Suppressor macrophage treated with lipopolysaccharide for 1 hour (primary cell): ENCODE measurements around the gene G6PC1.
"Not testable (repeated sequence)": the region's sequence is repeated elsewhere in the genome, so short reads cannot be mapped to it uniquely, and the experiment has no call there.

Experiments
- DNase-seq, 3 donors: peaks; one replicate each; pipeline ENCODE4 v3.0.0-alpha.2; 2020 to 2022

Gene G6PC1

DNA sequence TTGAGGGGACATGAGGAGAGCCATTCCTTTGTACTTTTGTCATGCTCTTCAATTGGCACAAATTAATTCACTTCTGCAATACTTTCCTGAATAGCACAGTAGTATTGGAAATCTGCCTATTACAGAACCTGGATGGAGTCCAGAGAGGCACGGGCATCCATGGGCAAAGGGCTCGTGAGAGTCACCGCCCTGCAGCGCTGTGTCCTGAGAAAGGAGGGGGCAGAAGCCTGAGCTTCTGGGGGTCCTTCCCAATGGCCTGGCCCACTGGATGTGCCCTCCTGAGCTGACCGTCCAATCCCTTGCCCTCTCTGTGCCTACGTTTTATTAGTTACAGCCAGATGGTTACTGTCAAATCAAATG is 3.5 kb downstream of the G6PC1 start:
- DNase-seq, result no peak

DNA sequence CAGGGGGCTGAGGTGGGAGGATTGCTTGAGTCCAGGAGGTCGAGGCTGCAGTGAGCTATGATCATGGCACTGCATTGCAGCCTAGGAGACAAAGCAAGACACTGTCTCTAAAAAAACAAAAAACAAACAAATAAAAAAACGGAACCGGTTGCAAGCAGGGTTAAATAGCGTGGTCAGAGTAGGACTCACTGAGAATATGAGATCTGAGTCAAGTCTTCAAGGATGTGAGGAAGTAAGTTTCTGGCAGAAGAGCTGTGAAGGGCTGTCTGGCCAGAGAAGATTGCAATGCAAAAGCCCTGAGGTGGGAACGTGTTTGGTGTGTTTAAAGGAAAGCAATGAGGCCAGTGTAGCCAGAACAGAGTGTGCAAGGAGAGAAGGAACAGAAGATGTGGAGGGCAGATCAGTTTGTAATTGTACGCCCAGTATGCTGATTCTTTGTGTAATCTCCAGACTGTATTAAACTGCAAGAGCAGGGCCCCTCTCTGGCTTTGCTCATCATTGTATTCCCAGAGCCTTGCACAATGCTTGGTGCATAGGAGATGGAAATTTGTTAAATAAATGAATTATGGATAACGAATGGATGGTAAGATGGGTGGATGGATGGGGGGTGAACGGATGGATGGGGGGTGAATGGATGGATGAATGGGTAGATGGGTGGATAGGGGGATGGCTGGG is 6.3 kb downstream of the G6PC1 start:
- peak in 2 of 3 donors; percentile 34 to 45 for DNase-seq

DNA sequence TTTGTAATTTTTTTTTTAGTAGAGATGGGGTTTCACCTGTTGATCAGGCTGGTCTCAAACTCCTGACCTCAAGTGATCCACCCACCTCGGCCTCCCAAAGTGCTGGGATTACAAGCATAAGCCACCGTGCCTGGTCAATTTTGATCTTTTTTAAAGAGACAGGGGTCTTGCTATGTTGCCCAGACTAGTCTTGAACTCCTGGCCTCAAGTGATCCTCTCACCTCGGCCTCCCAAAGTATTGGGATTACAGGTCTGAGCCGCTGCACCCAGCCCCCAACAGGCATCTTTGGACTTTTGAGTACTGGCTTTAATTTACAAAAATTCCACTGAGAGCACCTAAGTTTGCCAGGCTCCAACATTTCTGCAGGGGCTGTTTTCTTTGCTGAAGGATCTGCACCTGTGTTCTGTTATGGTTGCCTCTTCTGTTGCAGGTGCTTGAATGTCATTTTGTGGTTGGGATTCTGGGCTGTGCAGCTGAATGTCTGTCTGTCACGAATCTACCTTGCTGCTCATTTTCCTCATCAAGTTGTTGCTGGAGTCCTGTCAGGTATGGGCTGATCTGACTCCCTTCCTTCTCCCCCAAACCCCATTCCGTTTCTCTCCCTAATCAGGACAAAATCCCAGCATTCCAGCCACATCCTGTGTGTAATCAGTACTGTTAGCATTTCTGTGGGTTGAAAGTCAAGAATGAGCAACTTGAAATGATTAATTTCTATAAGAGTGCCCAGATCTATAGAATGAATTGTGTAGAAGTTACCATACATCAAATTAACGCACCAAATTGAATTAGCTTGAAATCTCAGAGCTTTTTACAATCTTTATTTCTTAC is 8.5 kb downstream of the G6PC1 start:
- DNase-seq, result no peak

DNA sequence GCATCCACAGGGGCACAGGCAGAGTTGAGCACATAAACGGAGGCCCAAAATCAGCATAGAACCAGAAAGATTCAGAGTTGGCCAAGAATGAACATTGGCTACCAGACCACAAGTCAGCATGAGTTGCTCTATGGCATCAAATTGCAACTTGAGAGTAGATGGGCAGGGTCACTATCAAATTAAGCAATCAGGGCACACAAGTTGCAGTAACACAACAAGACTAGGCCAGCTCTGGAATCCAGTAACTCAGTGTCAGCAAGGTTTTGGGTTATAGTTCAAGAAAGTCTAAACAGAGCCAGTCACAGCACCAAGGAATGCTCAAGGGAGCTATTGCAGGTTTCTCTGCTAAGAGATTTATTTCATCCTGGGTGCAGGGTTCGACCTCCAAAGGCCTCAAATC is 12.9 kb downstream of the G6PC1 start:
- DNase-seq, result no peak

DNA sequence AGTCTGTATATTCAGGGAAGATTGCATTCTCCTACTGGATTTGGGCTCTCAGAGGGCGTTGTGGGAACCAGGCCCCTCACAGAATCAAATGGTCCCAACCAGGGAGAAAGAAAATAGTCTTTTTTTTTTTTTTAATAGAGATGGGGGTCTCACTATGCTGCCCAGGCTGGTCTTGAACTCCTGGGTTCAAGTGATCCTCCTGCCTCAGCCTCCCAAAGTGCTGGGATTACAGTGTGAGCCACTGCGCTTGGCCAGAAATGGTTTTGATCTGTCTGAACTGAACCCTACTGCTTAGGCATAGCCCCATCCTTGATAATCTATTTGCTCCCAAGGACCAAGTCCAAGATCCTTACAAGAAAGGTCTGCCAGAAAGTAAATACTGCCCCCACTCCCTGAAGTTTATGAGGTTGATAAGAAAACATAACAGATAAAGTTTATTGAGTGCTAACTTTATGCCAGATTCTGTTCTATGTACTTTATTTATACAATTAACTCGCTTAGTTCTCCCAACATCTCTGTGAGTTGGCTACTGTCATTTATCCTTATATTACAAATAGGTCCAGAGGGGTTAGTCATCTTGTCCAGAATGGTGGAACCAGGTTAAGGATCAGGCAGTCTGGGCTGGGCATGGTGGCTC is 13.5 kb downstream of the G6PC1 start:
- DNase-seq, result no peak

DNA sequence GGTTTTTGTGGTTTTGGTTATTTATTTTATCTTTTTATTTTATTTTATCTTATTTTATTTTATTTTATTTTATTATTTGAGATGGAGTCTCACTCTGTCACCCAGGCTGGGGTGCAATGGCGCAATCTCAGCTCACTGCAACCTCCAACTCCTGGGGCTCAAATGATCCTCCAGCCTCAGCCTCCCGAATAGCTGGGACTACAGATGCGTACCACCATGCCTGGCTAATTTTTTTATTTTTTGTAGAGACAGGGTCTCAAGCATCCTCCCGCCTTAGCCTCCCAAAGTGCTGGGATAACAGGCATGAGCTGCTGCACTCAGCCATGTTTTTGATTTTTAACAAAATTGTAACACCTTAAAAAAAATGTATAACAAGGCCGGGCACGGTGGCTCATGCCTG is 14.7 kb downstream of the G6PC1 start:
- not testable (repeated sequence) for DNase-seq

DNA sequence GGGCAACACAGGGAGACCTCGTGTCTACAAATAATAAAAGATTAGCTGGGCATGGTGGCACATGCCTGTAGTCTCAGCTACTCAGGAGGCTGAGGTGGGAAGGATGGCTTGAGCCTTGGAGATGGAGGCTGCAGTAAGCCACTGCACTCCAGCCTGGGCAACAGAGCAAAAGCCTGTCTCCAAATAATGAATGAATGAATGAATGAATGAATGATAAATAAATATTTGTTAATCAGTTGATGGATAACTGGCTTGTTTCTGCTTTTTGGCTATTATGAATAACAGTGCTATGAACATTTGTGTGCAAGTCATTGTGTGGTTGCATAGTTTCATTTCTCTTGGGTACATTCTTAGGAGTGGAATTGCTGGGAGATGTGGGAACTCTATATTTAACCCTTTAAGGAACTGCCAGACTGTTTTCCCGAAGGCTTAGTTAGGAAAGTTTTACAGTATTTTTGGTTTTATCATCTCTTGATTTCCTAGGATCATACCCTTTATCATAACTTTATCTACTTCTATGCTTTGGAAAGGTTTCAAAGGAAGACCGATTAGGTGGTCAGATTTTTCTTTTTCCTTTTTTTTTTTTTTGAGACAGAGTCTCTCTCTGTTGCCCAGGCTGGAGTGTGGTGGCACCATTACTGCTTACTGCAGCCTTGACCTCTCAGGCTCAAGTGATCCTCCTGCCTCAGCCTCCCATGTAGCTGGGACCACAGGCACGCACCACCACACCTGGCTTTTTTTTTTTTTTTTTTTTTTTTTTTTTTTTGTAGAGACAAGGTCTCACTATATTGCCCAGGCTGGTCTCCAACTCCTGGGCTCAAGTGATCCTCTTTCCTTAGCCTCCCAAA is 16.0 kb downstream of the G6PC1 start:
- DNase-seq, result peak in 1 of 3 donors; percentile 22

DNA sequence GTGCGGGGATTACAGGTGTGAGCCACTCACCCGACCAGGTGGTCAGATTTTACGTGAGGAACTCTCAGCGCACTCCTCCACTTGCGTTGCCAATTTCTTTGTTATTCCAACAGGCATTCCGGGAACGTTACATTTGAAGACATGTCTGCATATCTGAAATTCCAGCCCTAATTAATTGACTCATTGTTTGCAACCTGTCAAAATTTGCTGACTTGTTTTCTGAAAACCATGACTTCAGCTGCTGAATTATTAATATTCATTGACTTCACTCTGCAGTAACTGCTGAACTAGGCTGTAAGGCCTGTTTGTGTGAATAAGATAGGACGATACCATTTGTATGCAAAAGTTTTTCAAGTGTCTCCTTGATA is 16.6 kb downstream of the G6PC1 start:
- DNase-seq, result no peak

DNA sequence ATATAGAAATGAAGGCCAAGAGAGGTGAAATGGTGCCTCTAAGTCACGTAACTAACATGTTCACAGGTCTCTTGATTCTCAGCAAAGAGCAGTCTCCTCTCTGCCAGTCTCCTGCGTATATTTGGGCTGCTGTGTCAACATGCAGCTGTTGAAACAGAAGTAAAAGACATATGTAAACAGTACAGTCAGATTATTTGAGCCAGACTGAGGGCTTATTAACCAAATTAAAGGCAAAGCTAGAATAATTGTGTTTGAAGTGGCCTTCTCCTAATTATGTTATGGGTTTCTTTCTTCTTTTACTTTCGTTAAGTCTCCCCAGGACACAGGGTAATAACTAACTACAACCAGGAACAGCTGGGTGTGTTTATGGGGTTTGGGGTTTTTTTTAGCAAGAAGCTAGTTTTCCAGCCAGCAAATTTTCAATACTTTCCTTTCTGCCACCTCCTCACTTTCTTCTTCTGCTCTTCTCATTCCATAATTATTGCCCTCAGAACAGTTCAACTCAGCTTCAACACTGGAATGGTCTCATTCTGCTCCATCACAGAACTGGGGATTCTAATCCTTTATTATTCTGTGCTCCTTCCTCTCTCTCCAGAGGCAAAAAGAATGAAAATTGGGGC is 18.4 kb downstream of the G6PC1 start:
- no peak for DNase-seq

DNA sequence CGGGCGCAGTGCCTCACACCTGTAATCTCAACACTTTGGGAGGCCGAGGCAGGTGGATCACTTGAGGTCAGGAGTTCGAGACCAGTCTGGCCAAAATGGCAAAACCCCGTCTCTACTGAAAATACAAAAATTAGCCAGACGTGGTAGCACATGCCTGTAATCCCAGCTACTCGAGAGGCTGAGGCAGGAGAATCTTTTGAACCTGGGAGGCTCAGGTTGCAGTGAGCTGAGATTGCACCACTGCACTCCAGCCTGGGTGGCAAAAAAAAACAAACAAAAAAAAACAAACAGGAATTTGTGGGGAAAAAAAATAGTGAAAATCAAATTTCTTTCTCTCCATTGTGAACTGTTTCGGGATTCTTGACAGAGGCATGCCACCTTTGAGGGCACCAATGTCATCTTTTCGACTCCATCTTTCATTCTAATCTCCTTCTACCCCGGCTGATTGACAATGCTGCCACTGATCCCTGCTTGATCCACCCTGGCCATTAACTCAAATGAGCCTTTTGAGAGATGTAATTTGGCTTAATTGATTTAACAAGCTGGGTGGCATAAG is 19.0 kb downstream of the G6PC1 start:
- DNase-seq, result not testable (repeated sequence)

DNA sequence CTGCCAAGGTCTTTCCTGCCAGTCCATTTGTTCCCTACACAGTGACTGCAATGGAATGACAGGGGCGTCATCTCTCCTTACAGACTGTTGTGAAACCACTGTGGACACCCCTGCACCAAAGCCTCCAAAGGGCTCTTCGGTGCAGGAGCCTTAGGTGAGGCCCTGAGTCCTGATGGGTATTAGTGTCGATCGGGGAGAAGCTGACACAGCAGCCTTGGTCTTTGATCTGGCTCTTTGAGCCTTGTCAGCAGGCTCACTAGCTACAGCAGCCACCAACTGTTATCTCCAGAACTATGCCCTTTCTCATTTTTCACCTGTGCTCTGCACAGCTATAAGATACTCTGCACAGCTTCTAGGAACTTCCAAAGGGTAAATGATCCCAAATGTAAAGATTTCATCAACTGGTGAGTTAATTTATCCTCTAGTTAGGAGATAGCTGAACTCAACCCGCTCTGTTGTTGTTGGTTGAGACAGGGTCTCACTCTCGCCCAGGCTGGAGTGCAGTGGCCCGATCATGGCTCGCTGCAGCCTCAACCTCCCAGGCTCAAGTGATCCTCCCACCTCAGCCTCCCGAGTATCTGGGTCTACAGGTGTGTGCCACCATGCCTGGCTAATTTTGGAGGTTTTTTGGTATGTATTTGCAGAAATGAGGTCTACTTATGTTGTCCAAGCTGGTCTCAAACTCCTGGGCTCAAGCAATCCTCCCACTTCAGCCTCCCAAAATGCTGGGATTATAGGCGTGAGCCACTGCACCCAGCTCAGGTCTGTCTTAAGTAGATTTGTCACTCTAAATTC is 19.7 kb downstream of the G6PC1 start:
- DNase-seq, result no peak

DNA sequence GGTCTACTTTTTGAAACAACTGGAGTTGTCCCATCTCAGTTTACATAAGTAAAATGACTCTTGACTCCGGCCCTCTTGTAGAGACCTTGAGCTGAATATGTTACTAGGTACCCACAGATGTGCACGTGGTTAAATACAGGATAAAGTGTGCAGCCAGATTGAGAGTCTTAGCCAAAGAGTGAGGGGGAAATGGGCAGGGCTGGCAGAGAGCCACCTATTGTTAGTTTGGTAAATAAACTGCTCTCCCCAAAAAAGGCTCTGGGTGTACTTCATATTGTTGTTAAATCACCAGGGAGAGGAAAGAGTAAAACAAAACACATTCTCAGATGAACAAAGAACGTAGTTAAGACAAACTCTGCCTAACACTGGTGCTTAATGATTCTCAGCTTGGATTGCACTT is 20.3 kb downstream of the G6PC1 start:
- DNase-seq, result no peak

DNA sequence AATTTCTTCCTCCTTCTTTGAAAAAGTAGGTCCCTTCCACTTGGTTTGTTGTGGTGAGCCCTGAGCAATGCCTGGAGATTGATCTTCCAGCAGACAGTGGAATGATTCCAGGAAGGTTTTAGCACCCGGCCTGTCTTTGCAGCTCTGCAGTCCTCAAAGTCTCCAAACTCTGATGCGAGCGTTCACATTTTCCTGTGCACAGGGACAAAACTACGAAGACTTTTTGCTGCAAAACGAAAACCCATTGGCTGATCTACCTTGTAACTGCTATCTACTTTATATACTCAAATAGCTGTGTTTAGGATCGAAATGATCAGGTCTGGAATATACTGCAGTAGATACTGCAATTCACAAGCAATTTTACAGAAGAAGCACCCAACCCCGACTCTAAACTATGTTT is 21.7 kb downstream of the G6PC1 start:
- no peak for DNase-seq

DNA sequence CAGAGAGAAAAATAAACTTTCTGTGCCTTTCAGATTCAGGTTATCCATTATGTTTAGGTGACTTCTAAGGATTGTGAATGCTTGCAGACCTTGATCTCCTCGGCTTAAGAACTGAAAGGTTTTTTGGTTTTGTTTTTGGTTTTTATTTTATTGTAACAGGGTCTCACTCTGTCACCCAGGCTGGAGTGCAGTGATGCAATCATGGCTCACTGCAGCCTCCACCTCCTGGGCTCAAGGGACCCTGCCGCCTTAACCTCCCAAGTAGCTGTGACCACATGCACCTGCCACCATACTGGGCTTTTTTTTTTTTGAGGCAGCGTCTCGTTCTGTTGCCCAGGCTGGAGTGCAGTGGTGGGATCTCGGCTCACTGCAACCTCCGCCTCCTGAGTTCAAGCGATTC is 22.9 kb downstream of the G6PC1 start:
- not testable (repeated sequence) for DNase-seq

DNA sequence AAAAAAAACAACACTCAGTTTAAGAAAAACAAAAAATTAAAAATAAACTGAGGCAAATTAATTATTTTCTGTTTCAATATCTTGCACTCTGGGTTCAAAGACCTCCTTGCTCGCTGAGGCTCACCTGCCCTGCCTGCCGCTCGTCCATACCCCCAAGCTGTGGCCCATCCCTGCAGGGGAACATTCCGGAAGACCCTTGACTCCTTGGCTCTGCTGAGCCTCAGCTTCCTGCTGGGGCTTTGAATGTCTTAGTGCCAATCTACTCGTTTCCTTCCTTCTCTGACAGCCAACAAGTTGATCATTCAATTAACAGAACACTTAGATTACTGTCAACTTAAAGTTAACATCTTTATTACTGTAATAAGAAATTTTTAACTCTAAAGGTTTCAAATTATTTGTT is 24.3 kb downstream of the G6PC1 start:
- DNase-seq, result no peak

DNA sequence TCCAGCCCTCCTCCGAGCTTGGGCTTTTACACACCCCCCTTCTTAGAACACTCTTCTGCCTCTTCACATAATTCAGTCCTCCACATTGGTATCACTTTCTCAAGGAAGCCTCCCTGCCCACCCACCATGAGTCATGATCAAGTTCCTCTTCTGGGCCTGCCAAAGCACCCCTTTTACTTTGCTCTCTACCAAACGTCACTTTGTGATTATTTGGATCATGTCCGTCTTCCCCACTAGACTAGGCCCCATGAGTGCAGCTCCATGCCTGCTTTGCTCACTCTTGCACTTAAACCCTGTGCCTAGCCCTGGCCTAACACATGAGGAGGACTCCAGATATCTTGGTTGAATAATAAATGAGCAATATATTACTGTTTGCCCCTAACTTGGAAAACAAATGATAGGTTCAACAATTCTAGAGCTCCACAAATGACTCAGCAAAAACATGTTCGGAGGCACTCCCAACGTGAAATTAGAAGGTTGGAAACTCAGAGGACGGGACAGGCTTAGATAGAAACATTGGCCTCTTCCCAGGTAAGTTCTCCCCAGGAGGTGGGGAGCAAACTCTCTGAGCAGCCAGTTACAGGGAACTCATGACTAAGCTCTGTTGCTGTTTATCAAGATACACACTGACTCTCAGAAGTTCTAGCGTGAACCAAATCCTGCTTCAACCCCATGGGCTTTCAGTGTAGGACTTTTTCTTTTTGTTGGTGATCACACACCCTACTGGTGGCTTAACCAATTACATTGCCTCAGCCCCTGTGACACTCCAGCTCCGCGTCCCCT is 28.3 kb downstream of the G6PC1 start:
- DNase-seq, result peak; percentile 94 to 97 (median 94)

DNA sequence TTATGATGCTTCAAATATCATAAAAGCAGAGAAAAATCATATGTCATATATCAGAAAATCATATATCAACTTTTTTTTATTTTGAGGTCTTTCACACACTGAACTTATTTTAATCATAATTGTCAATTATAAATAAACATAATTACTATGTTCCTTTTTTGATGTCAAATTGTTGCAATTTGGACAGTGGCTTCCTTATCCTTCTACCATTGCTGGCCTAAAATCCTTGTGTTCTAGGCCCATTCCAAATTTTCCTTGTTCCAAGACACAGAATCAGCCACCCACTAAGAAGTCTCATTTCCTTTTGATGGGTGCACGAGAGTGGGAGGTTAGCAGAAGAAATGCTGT is 28.9 kb downstream of the G6PC1 start:
- no peak for DNase-seq

DNA sequence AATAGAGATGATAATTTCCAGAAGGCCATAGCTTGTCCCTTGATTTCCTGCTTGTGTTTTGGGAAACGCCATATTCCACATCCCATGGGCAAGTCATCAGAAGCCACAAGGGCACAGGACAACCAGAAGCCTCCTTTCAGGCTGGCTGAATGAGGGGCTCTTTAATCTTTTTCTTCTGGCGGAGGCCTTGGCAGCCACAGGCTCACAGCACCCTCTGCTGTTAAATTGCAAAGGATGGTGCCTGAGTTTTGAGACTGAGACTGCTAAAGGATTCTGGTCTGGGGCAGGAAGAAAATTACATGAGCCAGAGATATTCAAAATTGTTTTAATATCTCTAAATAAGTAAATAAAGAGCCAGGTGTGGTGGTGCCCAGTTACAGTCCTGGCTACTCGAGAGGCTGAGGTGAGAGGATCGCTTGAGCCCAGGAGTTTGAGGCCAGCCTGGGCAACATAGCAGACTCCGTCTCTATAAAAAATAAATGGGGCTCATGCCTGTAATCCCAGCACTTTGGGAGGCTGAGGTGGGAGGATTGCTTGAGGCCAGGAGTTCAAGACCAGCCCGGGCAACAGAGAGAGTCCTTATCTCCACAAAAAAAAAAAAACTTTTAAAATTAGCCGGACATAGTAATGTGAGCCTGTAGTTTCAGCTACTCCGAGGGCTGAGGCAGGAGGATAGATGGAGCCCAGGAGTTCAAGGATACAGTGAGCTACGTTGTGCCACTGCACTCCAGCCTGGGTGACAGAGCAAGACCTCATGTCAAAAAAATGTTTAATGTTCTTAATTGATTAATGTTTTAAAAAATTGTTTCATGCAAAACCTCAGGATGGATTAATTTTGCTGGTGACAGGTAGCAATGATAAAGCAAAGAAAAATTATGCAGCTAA is 37.4 kb downstream of the G6PC1 start:
- DNase-seq, result peak; percentile 57 to 63 (median 63)

DNA sequence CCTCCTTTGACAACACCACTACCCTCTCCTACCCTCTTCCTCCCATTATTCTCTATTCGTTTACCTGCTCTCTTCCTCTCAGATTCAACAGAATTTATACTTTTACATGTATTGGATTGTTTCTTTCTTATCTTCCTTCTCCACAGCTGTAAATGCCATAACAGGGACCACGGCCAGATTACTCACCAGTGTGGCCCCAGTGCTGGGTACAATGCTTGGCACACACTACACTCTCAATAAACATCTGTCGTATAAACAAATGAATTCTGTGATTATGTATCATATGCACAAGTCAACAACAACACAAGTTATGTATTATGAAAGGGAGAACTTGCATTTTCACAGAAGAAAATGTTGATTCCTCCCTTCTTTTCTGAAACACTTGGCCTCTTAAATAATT is 43.6 kb downstream of the G6PC1 start:
- no peak for DNase-seq

DNA sequence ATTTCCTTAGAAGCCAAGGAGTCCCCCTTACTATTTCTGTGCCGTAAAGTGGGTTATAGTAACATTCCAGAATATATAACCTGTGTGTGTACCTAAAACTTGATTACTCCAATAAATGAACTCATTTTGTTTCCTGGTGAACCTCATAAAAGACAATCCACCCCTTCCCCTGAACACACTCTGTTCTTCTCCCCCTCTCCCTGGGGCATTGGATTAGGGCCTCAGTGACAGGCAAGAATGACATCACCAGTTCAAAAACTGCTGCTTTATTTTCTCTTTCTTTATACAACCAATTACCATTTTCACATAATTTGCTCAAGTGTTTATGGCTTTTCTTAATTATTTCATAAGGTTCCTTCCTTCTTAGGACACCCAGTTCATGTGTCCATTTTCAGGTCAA is 46.2 kb downstream of the G6PC1 start:
- DNase-seq, result no peak
